WTC11 (cell line): Measurements from ENCODE around the gene TLR10. TPM values are rescaled to one million over a fixed set of nuclear protein-coding genes. Genes with fewer than 3 reads are reported as not detected.

ENCODE experiments used
- ATAC-seq: fragments of 200-7000 bp; cut with Tn5 transposase; 2 replicates; pipeline ENCODE4 v1.10.0; 2021; ENCODE audit warnings: mild to moderate bottlenecking, moderate library complexity
- CTCF ChIA-PET: fragments of 300-600 bp; sonication (Branson Sonifier 250); formaldehyde crosslinking; loops from one replicate; lab custom pipeline; 2021; ENCODE audit warnings: antibody characterized with exemption; lab: Charles Lee
- POLR2A ChIA-PET: fragments of 350-600 bp; sonication (Branson Sonifier 250); formaldehyde crosslinking; loops from one replicate; lab custom pipeline; 2021; ENCODE audit warnings: antibody characterized with exemption; lab: Charles Lee
- DNase-seq: peaks from one replicate; pipeline ENCODE4 v3.0.0; 2021; ENCODE audit warnings: low spot score
- H3K27ac Mint-ChIP-seq: 2 replicates; pipeline ENCODE4 v1.8.0; 2021; ENCODE audit warnings: mixed read lengths
- H3K27me3 Mint-ChIP-seq: 2 replicates; pipeline ENCODE4 v1.8.0; 2021; ENCODE audit warnings: low read depth, mild to moderate bottlenecking, moderate library complexity, mixed read lengths
- H3K36me3 Mint-ChIP-seq: 2 replicates; pipeline ENCODE4 v1.8.0; 2021; ENCODE audit warnings: mixed read lengths
- H3K4me1 Mint-ChIP-seq: 2 replicates; pipeline ENCODE4 v1.8.0; 2022; ENCODE audit warnings: mixed read lengths
- H3K4me3 Mint-ChIP-seq: 2 replicates; pipeline ENCODE4 v1.8.0; 2021; ENCODE audit warnings: mild to moderate bottlenecking, moderate library complexity, mixed read lengths
- H3K9me3 Mint-ChIP-seq: 2 replicates; pipeline ENCODE4 v1.8.0; 2021; ENCODE audit warnings: mixed read lengths
- CREB1 ChIP-seq: sonication (generic); formaldehyde crosslinking; IDR thresholded peaks from 2 replicates; pipeline ENCODE4 v1.8.0; 2023; ENCODE audit warnings: mild to moderate bottlenecking, missing genetic modification reagents
- ETV6 ChIP-seq: sonication (generic); formaldehyde crosslinking; IDR thresholded peaks from 2 replicates; pipeline ENCODE4 v1.8.1; 2022; ENCODE audit warnings: mild to moderate bottlenecking, missing genetic modification reagents
- KAT7 ChIP-seq: sonication (generic); formaldehyde crosslinking; IDR thresholded peaks from 2 replicates; pipeline ENCODE4 v1.8.1; 2023; ENCODE audit warnings: missing genetic modification reagents, mild to moderate bottlenecking, borderline replicate concordance
- MXD4 ChIP-seq: fragments of 250-450 bp; sonication (Bioruptor Pico); IDR thresholded peaks from 2 replicates; pipeline ENCODE4 v1.8.0; 2021; ENCODE audit warnings: mild to moderate bottlenecking, moderate library complexity, borderline replicate concordance
- NR3C1 ChIP-seq: sonication (generic); formaldehyde crosslinking; conservative IDR thresholded peaks from 2 replicates; pipeline ENCODE4 v1.8.1; 2023; ENCODE audit warnings: low read depth, mild to moderate bottlenecking, missing genetic modification reagents
- PRRX2 ChIP-seq: fragments of 250-450 bp; sonication (Bioruptor Pico); IDR thresholded peaks from 2 replicates; pipeline ENCODE4 v1.8.0; 2021; ENCODE audit warnings: mild to moderate bottlenecking
- TCF7 ChIP-seq: sonication (generic); formaldehyde crosslinking; IDR thresholded peaks from 2 replicates; pipeline ENCODE4 v1.8.0; 2022; ENCODE audit warnings: mild to moderate bottlenecking, low read depth, missing genetic modification reagents, moderate library complexity
- TEAD4 ChIP-seq: sonication (generic); formaldehyde crosslinking; IDR thresholded peaks from 2 replicates; pipeline ENCODE4 v1.8.0; 2022; ENCODE audit warnings: mild to moderate bottlenecking, missing genetic modification reagents
- ZNF219 ChIP-seq: sonication (generic); formaldehyde crosslinking; IDR thresholded peaks from 2 replicates; pipeline ENCODE4 v1.8.0; 2023; ENCODE audit warnings: missing genetic modification reagents, mild to moderate bottlenecking, borderline replicate concordance
- total RNA-seq: library from RNA; stranded (reverse); gene quantifications from 3 replicates; pipeline ENCODE4 v1.2.3, GENCODE V29; 2021
- TF ChIP-seq, protein P1 (sequence below): sonication (generic); formaldehyde crosslinking; IDR thresholded peaks from 2 replicates; pipeline ENCODE4 v1.8.0; 2022; ENCODE audit warnings: mild to moderate bottlenecking, missing genetic modification reagents
- TF ChIP-seq, protein P2 (sequence below): fragments of 250-450 bp; sonication (Bioruptor Pico); IDR thresholded peaks from 2 replicates; pipeline ENCODE4 v1.9.0; 2021; ENCODE audit warnings: mild to moderate bottlenecking
- TF ChIP-seq, protein P3 (sequence below): sonication (generic); formaldehyde crosslinking; IDR thresholded peaks from 2 replicates; pipeline ENCODE4 v1.8.0; 2023; ENCODE audit warnings: missing genetic modification reagents, mild to moderate bottlenecking, borderline replicate concordance
- TF ChIP-seq, protein P4 (sequence below): sonication (generic); formaldehyde crosslinking; IDR thresholded peaks from 2 replicates; pipeline ENCODE4 v1.8.1; 2023; ENCODE audit warnings: mild to moderate bottlenecking, missing genetic modification reagents
- TF ChIP-seq, protein P5 (sequence below): sonication (generic); formaldehyde crosslinking; IDR thresholded peaks from 2 replicates; pipeline ENCODE4 v1.8.0; 2022; ENCODE audit warnings: missing genetic modification reagents
- TF ChIP-seq, protein P6 (sequence below): sonication (generic); formaldehyde crosslinking; IDR thresholded peaks from 2 replicates; pipeline ENCODE4 v1.8.0; 2023; ENCODE audit warnings: mild to moderate bottlenecking, missing genetic modification reagents
- TF ChIP-seq, protein P7 (sequence below): sonication (generic); formaldehyde crosslinking; IDR thresholded peaks from 2 replicates; pipeline ENCODE4 v1.8.1; 2022; ENCODE audit warnings: mild to moderate bottlenecking, missing genetic modification reagents, moderate library complexity, borderline replicate concordance

TLR10 gene
- total RNA-seq, 1 experiment from 2014 or later: not detected

DNA sequence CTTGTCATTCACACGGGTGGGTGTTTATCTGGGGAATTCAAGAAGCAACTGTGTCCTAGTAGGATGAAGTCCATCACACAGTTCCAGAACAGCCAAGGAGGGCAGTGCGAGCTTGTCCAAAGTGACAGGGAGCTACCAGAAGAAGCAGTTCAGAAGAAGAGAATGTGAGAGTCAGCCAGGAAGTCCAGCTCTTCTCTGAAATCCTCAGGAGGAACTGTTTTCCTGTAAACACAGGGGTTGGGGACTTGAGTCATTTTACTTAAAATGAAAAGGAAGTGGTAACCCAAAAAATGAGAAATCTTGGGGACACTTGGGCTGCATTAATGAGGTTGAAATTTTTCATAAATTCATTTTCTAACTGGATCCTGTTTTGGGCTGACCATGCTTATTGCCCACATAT, 8.2 kb upstream of the TLR10 start:
- H3K4me1 Mint-ChIP-seq: no peaks in the 10 kb centered on the region
- TF ChIP-seq TCF7 (CRISPR knock-in tag): no peak
- TF ChIP-seq, protein P1, sequence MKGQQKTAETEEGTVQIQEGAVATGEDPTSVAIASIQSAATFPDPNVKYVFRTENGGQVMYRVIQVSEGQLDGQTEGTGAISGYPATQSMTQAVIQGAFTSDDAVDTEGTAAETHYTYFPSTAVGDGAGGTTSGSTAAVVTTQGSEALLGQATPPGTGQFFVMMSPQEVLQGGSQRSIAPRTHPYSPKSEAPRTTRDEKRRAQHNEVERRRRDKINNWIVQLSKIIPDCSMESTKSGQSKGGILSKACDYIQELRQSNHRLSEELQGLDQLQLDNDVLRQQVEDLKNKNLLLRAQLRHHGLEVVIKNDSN (CRISPR knock-in tag): no peak
- TF ChIP-seq, protein P2, sequence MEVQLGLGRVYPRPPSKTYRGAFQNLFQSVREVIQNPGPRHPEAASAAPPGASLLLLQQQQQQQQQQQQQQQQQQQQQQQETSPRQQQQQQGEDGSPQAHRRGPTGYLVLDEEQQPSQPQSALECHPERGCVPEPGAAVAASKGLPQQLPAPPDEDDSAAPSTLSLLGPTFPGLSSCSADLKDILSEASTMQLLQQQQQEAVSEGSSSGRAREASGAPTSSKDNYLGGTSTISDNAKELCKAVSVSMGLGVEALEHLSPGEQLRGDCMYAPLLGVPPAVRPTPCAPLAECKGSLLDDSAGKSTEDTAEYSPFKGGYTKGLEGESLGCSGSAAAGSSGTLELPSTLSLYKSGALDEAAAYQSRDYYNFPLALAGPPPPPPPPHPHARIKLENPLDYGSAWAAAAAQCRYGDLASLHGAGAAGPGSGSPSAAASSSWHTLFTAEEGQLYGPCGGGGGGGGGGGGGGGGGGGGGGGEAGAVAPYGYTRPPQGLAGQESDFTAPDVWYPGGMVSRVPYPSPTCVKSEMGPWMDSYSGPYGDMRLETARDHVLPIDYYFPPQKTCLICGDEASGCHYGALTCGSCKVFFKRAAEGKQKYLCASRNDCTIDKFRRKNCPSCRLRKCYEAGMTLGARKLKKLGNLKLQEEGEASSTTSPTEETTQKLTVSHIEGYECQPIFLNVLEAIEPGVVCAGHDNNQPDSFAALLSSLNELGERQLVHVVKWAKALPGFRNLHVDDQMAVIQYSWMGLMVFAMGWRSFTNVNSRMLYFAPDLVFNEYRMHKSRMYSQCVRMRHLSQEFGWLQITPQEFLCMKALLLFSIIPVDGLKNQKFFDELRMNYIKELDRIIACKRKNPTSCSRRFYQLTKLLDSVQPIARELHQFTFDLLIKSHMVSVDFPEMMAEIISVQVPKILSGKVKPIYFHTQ (CRISPR knock-in tag): no peak
- TF ChIP-seq, protein P3, sequence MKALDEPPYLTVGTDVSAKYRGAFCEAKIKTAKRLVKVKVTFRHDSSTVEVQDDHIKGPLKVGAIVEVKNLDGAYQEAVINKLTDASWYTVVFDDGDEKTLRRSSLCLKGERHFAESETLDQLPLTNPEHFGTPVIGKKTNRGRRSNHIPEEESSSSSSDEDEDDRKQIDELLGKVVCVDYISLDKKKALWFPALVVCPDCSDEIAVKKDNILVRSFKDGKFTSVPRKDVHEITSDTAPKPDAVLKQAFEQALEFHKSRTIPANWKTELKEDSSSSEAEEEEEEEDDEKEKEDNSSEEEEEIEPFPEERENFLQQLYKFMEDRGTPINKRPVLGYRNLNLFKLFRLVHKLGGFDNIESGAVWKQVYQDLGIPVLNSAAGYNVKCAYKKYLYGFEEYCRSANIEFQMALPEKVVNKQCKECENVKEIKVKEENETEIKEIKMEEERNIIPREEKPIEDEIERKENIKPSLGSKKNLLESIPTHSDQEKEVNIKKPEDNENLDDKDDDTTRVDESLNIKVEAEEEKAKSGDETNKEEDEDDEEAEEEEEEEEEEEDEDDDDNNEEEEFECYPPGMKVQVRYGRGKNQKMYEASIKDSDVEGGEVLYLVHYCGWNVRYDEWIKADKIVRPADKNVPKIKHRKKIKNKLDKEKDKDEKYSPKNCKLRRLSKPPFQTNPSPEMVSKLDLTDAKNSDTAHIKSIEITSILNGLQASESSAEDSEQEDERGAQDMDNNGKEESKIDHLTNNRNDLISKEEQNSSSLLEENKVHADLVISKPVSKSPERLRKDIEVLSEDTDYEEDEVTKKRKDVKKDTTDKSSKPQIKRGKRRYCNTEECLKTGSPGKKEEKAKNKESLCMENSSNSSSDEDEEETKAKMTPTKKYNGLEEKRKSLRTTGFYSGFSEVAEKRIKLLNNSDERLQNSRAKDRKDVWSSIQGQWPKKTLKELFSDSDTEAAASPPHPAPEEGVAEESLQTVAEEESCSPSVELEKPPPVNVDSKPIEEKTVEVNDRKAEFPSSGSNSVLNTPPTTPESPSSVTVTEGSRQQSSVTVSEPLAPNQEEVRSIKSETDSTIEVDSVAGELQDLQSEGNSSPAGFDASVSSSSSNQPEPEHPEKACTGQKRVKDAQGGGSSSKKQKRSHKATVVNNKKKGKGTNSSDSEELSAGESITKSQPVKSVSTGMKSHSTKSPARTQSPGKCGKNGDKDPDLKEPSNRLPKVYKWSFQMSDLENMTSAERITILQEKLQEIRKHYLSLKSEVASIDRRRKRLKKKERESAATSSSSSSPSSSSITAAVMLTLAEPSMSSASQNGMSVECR (CRISPR knock-in tag): no peak
- no peak for TF ChIP-seq CREB1 (CRISPR knock-in tag)
- TF ChIP-seq, all 79 proteins: peak for 0
- ChIA-PET CTCF (interaction anchor here (0.6 to 0.7 kb wide), 3 partner anchors 9 to 1358 kb away, joined by 3 read pairs; partner anchors contain the start of gene TLR10), POLR2A (no interaction called here)
- Mint-ChIP-seq H3K27ac (no peak overlapping the region), H3K4me3 (no peak overlapping the region), H3K9me3 (peaks cover 4% of the 10 kb centered on the region; the same call in 1 of the 2 replicates), H3K36me3 (no peaks in the 10 kb centered on the region), H3K27me3 (no peaks in the 10 kb centered on the region)
- DNase-seq: no peak
- ATAC-seq: no peak

DNA sequence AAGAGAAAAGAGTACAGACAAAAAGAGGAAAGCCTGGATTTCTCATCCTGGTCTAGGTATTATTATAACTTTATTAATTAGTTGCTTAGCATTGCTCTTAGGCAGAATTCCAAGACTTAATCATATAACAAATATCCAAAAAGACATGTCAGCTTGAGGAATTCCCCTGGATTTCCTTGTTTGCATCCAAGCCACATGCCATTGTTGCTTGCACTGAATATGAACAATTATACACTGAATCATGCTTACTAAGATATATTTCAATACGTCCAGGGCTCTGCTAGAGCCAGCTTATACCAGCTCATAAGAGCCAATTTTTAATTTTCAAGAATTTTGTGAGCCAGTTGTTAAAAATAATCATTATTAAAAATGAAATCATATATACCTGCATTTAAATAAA, 5.5 kb upstream of the TLR10 start:
- ChIA-PET POLR2A (no interaction called here), CTCF (no interaction called here)
- Mint-ChIP-seq H3K36me3 (no peaks in the 10 kb centered on the region), H3K4me1 (no peaks in the 10 kb centered on the region), H3K27ac (no peak overlapping the region), H3K9me3 (peaks cover 4% of the 10 kb centered on the region; the same call in 1 of the 2 replicates), H3K27me3 (no peaks in the 10 kb centered on the region), H3K4me3 (no peak overlapping the region)
- no peak for ATAC-seq
- no peak for DNase-seq
- TF ChIP-seq TEAD4 (CRISPR knock-in tag) (no peak), KAT7 (CRISPR knock-in tag) (no peak), MXD4 (CRISPR knock-in tag) (no peak), ZNF219 (CRISPR knock-in tag) (no peak), NR3C1 (no peak), ETV6 (no peak), PRRX2 (no peak)
- TF ChIP-seq, protein P4, sequence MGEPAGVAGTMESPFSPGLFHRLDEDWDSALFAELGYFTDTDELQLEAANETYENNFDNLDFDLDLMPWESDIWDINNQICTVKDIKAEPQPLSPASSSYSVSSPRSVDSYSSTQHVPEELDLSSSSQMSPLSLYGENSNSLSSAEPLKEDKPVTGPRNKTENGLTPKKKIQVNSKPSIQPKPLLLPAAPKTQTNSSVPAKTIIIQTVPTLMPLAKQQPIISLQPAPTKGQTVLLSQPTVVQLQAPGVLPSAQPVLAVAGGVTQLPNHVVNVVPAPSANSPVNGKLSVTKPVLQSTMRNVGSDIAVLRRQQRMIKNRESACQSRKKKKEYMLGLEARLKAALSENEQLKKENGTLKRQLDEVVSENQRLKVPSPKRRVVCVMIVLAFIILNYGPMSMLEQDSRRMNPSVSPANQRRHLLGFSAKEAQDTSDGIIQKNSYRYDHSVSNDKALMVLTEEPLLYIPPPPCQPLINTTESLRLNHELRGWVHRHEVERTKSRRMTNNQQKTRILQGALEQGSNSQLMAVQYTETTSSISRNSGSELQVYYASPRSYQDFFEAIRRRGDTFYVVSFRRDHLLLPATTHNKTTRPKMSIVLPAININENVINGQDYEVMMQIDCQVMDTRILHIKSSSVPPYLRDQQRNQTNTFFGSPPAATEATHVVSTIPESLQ: no peak
- TF ChIP-seq, protein P5, sequence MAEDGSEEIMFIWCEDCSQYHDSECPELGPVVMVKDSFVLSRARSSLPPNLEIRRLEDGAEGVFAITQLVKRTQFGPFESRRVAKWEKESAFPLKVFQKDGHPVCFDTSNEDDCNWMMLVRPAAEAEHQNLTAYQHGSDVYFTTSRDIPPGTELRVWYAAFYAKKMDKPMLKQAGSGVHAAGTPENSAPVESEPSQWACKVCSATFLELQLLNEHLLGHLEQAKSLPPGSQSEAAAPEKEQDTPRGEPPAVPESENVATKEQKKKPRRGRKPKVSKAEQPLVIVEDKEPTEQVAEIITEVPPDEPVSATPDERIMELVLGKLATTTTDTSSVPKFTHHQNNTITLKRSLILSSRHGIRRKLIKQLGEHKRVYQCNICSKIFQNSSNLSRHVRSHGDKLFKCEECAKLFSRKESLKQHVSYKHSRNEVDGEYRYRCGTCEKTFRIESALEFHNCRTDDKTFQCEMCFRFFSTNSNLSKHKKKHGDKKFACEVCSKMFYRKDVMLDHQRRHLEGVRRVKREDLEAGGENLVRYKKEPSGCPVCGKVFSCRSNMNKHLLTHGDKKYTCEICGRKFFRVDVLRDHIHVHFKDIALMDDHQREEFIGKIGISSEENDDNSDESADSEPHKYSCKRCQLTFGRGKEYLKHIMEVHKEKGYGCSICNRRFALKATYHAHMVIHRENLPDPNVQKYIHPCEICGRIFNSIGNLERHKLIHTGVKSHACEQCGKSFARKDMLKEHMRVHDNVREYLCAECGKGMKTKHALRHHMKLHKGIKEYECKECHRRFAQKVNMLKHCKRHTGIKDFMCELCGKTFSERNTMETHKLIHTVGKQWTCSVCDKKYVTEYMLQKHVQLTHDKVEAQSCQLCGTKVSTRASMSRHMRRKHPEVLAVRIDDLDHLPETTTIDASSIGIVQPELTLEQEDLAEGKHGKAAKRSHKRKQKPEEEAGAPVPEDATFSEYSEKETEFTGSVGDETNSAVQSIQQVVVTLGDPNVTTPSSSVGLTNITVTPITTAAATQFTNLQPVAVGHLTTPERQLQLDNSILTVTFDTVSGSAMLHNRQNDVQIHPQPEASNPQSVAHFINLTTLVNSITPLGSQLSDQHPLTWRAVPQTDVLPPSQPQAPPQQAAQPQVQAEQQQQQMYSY (CRISPR knock-in tag): no peak
- TF ChIP-seq, protein P6, sequence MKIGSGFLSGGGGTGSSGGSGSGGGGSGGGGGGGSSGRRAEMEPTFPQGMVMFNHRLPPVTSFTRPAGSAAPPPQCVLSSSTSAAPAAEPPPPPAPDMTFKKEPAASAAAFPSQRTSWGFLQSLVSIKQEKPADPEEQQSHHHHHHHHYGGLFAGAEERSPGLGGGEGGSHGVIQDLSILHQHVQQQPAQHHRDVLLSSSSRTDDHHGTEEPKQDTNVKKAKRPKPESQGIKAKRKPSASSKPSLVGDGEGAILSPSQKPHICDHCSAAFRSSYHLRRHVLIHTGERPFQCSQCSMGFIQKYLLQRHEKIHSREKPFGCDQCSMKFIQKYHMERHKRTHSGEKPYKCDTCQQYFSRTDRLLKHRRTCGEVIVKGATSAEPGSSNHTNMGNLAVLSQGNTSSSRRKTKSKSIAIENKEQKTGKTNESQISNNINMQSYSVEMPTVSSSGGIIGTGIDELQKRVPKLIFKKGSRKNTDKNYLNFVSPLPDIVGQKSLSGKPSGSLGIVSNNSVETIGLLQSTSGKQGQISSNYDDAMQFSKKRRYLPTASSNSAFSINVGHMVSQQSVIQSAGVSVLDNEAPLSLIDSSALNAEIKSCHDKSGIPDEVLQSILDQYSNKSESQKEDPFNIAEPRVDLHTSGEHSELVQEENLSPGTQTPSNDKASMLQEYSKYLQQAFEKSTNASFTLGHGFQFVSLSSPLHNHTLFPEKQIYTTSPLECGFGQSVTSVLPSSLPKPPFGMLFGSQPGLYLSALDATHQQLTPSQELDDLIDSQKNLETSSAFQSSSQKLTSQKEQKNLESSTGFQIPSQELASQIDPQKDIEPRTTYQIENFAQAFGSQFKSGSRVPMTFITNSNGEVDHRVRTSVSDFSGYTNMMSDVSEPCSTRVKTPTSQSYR (CRISPR knock-in tag): no peak
- TF ChIP-seq, protein P7, sequence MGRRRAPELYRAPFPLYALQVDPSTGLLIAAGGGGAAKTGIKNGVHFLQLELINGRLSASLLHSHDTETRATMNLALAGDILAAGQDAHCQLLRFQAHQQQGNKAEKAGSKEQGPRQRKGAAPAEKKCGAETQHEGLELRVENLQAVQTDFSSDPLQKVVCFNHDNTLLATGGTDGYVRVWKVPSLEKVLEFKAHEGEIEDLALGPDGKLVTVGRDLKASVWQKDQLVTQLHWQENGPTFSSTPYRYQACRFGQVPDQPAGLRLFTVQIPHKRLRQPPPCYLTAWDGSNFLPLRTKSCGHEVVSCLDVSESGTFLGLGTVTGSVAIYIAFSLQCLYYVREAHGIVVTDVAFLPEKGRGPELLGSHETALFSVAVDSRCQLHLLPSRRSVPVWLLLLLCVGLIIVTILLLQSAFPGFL (CRISPR knock-in tag): no peak
